K562 (cell line): ENCODE measurements around the gene SCN5A. TPM values are rescaled to one million over a fixed set of nuclear protein-coding genes. Genes with fewer than 3 reads are reported as not detected.

Experiments
- ATAC-seq: fragments of 200-7000 bp; cut with Tn5 transposase; 3 replicates; pipeline ENCODE4 v1.9.1; 2020; ENCODE audit warnings: moderate library complexity
- BruUV-seq: library from RNA; stranded (reverse); fragments of 400-500 nt; replicated peaks from 2 replicates; lab custom pipeline; 2021; lab: Mats Ljungman, UMichigan
- CTCF ChIA-PET: fragments of 300-600 bp; formaldehyde crosslinking; extraction: SDS; loops from one replicate; lab custom pipeline; 2021; ENCODE audit warnings: low intra/inter-chr PET ratio; lab: Yijun Ruan, JAX
- POLR2A ChIA-PET: fragments of 300-600, 350-650 bp; sonication (Branson Sonifier 250); formaldehyde crosslinking; extraction: SDS; loops from one replicate; lab custom pipeline; 2021; ENCODE audit warnings: antibody characterized with exemption, inconsistent platforms; lab: Yijun Ruan, JAX
- DNase-seq, 4 experiments: peaks; one replicate each; pipeline versions ENCODE4 v3.0.0 to v3.0.0-alpha.2; 2011 to 2018; ENCODE audit warnings: low spot score in 3 of 4, mixed read lengths in 3 of 4; ENCODE audit errors: extremely low read depth in 1 of 4
- FAIRE-seq: peaks from 2 replicates; lab custom pipeline; 2011; peaks lifted over from hg19 to GRCh38; lab: Jason Lieb, UNC
- H2AFZ ChIP-seq: 2 replicates; pipeline ENCODE4 v1.6.0; 2011; ENCODE audit warnings: low read depth, low read length, control low read depth, inconsistent platforms
- H3K27ac ChIP-seq: fragments of 200-600 bp; 3 replicates; pipeline ENCODE4 v1.8.0; 2011; ENCODE audit warnings: low read depth, mild to moderate bottlenecking, control low read depth, inconsistent platforms, low read length, moderate library complexity, mixed read lengths; ENCODE audit errors: extremely low read depth
- H3K27me3 ChIP-seq, 2 experiments: fragments of 300-600 bp in 1 of 2; 2 replicates in 1 of 2; 3 replicates in 1 of 2; pipeline versions ENCODE4 v1.6.0 to v1.8.0; 2011; ENCODE audit warnings: inconsistent platforms in 2 of 2, low read length in 2 of 2, mild to moderate bottlenecking in 1 of 2, mixed read lengths in 1 of 2, moderate library complexity in 1 of 2; ENCODE audit not compliant: control insufficient read depth in 2 of 2, insufficient read depth in 2 of 2
- H3K36me3 ChIP-seq: fragments of 300-600 bp; 3 replicates; pipeline ENCODE4 v1.8.0; 2011; ENCODE audit warnings: mild to moderate bottlenecking, low read length, inconsistent platforms; ENCODE audit not compliant: control insufficient read depth, insufficient read depth
- H3K4me1 ChIP-seq, 2 experiments: fragments of 200-600 bp in 1 of 2; replicated peaks in 1 of 2; 2 replicates in 1 of 2; 3 replicates in 1 of 2; pipeline versions ENCODE4 v1.5.1 to v1.8.0; 2011; ENCODE audit warnings: inconsistent platforms in 2 of 2, low read length in 2 of 2, mild to moderate bottlenecking in 1 of 2, mixed read lengths in 1 of 2, moderate library complexity in 1 of 2; ENCODE audit not compliant: control insufficient read depth in 2 of 2, insufficient read depth in 2 of 2
- H3K4me2 ChIP-seq: 2 replicates; pipeline ENCODE4 v1.6.1; 2011; ENCODE audit warnings: low read length, control low read depth, inconsistent platforms, mixed read lengths; ENCODE audit not compliant: insufficient read depth
- H3K4me3 ChIP-seq: fragments of 200-600 bp; sonication (generic), shearing (Covaris generic); 2 replicates; pipeline ENCODE4 v1.5.1; 2016; ENCODE audit warnings: control low read depth, inconsistent platforms
- H3K79me2 ChIP-seq: fragments of 200-600 bp; 3 replicates; pipeline ENCODE4 v1.8.0; 2011; ENCODE audit warnings: low read length, inconsistent platforms; ENCODE audit not compliant: control insufficient read depth, insufficient read depth
- H3K9ac ChIP-seq, 2 experiments: 2 replicates each; pipeline versions ENCODE4 v1.6.0 to v1.6.1; 2011; ENCODE audit warnings: low read depth in 2 of 2, low read length in 2 of 2, control low read depth in 1 of 2, inconsistent platforms in 1 of 2, mild to moderate bottlenecking in 1 of 2, mixed read lengths in 1 of 2; ENCODE audit not compliant: insufficient read depth in 1 of 2
- H3K9me1 ChIP-seq: one replicate; pipeline ENCODE4 v1.6.0; 2011; ENCODE audit warnings: inconsistent platforms, mild to moderate bottlenecking, low read length, moderate library complexity; ENCODE audit not compliant: control insufficient read depth, insufficient read depth
- H3K9me3 ChIP-seq: replicated peaks from 2 replicates; pipeline ENCODE4 v1.5.1; 2011; ENCODE audit warnings: low read depth, low read length, inconsistent platforms; ENCODE audit not compliant: control insufficient read depth, insufficient read depth
- H4K20me1 ChIP-seq: replicated peaks from 2 replicates; pipeline ENCODE4 v1.6.1; 2011; ENCODE audit warnings: low read length, inconsistent platforms, mixed read lengths; ENCODE audit not compliant: control insufficient read depth, insufficient read depth
- ADNP ChIP-seq: fragments of 200-800 bp; sonication (Bioruptor generic); IDR thresholded peaks from 2 replicates; pipeline ENCODE4 v1.6.1; 2016; ENCODE audit warnings: missing genetic modification characterization, missing compliant biosample characterization
- CREM ChIP-seq: IDR thresholded peaks from 2 replicates; pipeline ENCODE4 v1.6.1; 2014; ENCODE audit warnings: antibody characterized with exemption, low read depth
- CSDE1 ChIP-seq, 2 experiments: fragments of 450-650 bp; IDR thresholded peaks; 2 replicates each; pipeline ENCODE4 v1.6.1; 2016; ENCODE audit warnings: mild to moderate bottlenecking in 1 of 2
- DEAF1 ChIP-seq: fragments of 450-650 bp; formaldehyde crosslinking; IDR thresholded peaks from 2 replicates; pipeline ENCODE4 v1.4.0; 2020; ENCODE audit warnings: mild to moderate bottlenecking, moderate library complexity
- KLF16 ChIP-seq: IDR thresholded peaks from 2 replicates; pipeline ENCODE4 v1.6.1; 2016; ENCODE audit warnings: antibody characterized with exemption
- MBD1 ChIP-seq: fragments of 250-450 bp; sonication (Bioruptor Pico); IDR thresholded peaks from 2 replicates; pipeline ENCODE4 v1.8.0; 2022; ENCODE audit warnings: inconsistent platforms
- NKRF ChIP-seq: fragments of 450-650 bp; IDR thresholded peaks from 2 replicates; pipeline ENCODE4 v1.6.1; 2016; ENCODE audit warnings: borderline replicate concordance
- PHF21A ChIP-seq: fragments of 450-650 bp; IDR thresholded peaks from 2 replicates; pipeline ENCODE4 v1.6.1; 2017; ENCODE audit warnings: low read depth, borderline replicate concordance
- SMARCA5 ChIP-seq: fragments of 450-650 bp; IDR thresholded peaks from 2 replicates; pipeline ENCODE4 v1.6.1; 2016
- USF1 ChIP-seq: sonication (generic); formaldehyde crosslinking; IDR thresholded peaks from 2 replicates; pipeline ENCODE4 v1.9.0; 2022; ENCODE audit warnings: mild to moderate bottlenecking, missing genetic modification reagents
- ZNF830 ChIP-seq: fragments of 250-450 bp; sonication (Bioruptor Pico); IDR thresholded peaks from 2 replicates; pipeline ENCODE4 v1.5.0; 2021; ENCODE audit warnings: mild to moderate bottlenecking
- WGBS: fragments of 100-300 bp; shearing (Covaris generic); methylation state at CpG from one replicate; pipeline ENCODE4 v1.1.6; 2016; ENCODE audit warnings: low coverage, mixed read lengths; ENCODE audit not compliant: insufficient coverage; ENCODE audit errors: missing lambda C conversion rate; 5-methylcytosine and 5-hydroxymethylcytosine counted together
- in situ Hi-C: fragments of 300-500 bp; cut with MboI; formaldehyde crosslinking; loops from 4 replicates; pipeline ENCODE4 v1.15.0; 2018; ENCODE audit warnings: inconsistent platforms, mixed read lengths
- intact Hi-C: fragments of 100-400 bp; cut with micrococcal nuclease; formaldehyde crosslinking; loops from 2 replicates; pipeline ENCODE4 v1.14.2; 2022
- polyA plus RNA-seq, 8 experiments: library from polyadenylated mRNA; depleted of rRNA in 4 of 8; stranded (reverse) in 5 of 8; unstranded in 3 of 8; fragments of >200 nt; fragmentation: Nextera tagmentation in 2 of 8; fragmentation: Illumina TruSeq in 1 of 8; extraction: Ambion mirVana in 2 of 8; extraction: Trizol in 1 of 8; gene quantifications; 2 replicates each; pipeline versions ENCODE4 v1.2.1 to v1.2.3, GENCODE V29; 2011 to 2014; ENCODE audit warnings: inconsistent platforms in 1 of 8, missing spikeins in 1 of 8
- total RNA-seq, 7 experiments: library from RNA; depleted of rRNA in 6 of 7; stranded (reverse); fragments of >200 nt in 6 of 7; fragmentation: Illumina TruSeq in 2 of 7; extraction: Trizol in 2 of 7; gene quantifications; 2 replicates each; pipeline versions ENCODE4 v1.2.1 to v1.2.3, GENCODE V29; 2011 to 2021; ENCODE audit warnings: low replicate concordance in 1 of 7

SCN5A gene
- total and polyA plus RNA-seq, 9 of the 15 experiments (the other 6 are each of a cell fraction or from before 2014, with no cell fraction given): 0.07 to 1.4 (median 0.21) TPM; not detected in 2

- no peak for TF ChIP-seq MBD1 (CRISPR knock-in tag)
- 0 out of 2 replicates have a peak, but pooled peaks have one; percentile 24 for TF ChIP-seq USF1
- ATAC-seq (no peak), DNase-seq (no peak), FAIRE-seq (no peak)
- WGBS: under 1% methylated on average over 9 of the region's 9 CpGs
- intact Hi-C loops (no loop called here), in situ Hi-C loops (no loop called here)
- POLR2A ChIA-PET: no interaction called here
- Histone ChIP-seq H3K27me3 (peaks cover 13 to 86% of the 10 kb centered on the region in 2 experiments), H3K4me3 (no peak overlapping the region), H3K4me1 (peaks cover 0 to 7% of the 10 kb centered on the region in 2 experiments; a peak in 1 of 5 replicates), H2AFZ (no peak overlapping the region), H4K20me1 (peaks cover 4% of the 10 kb centered on the region; the same call in 1 of the 2 replicates), H3K27ac (no peak overlapping the region), H3K79me2 (no peaks in the 10 kb centered on the region), H3K9me1 (no peaks in the 10 kb centered on the region), H3K9ac (no peak overlapping the region), H3K36me3 (no peaks in the 10 kb centered on the region), H3K4me2 (no peak overlapping the region), H3K9me3 (no peaks in the 10 kb centered on the region)
- BruUV-seq: no TSS peak
- CTCF ChIA-PET: no interaction called here
Observed at GRCh38 chr3:38578551-38578950, 70.9 kb downstream of the SCN5A start.

- ChIA-PET POLR2A (no interaction called here), CTCF (no interaction called here)
- peaks cover 4% of the 10 kb centered on the region; the same call in 1 of the 2 replicates for H4K20me1 ChIP-seq
- FAIRE-seq (no peak), DNase-seq (no peak), ATAC-seq (no peak)
- in situ Hi-C loops (no loop called here), intact Hi-C loops (no loop called here)
- no TSS peak for BruUV-seq
- no peaks in the 10 kb centered on the region for H3K36me3 ChIP-seq
- H3K4me3 ChIP-seq: no peak overlapping the region
- no peak overlapping the region for H3K27ac ChIP-seq
- no peaks in the 10 kb centered on the region for H3K9me3 ChIP-seq
- WGBS: 2% methylated on average over 4 of the region's 4 CpGs
- no peaks in the 10 kb centered on the region for H3K79me2 ChIP-seq
- H3K27me3 ChIP-seq: peaks cover 13 to 82% of the 10 kb centered on the region in 2 experiments
- no peak overlapping the region for H3K4me2 ChIP-seq
- H3K9me1 ChIP-seq: no peaks in the 10 kb centered on the region
- H3K9ac ChIP-seq: no peak overlapping the region
- peaks cover 0 to 7% of the 10 kb centered on the region in 2 experiments; a peak in 1 of 5 replicates for H3K4me1 ChIP-seq
- H2AFZ ChIP-seq: no peak overlapping the region
- TF ChIP-seq KLF16: no peak
- no peak for TF ChIP-seq SMARCA5
- TF ChIP-seq PHF21A: no peak
- no peak for TF ChIP-seq CREM
- TF ChIP-seq ZNF830 (CRISPR knock-in tag): no peak
- no peak for TF ChIP-seq DEAF1 (CRISPR knock-in tag)
- no peak for TF ChIP-seq NKRF
- no peak for TF ChIP-seq CSDE1 (IDR thresholded peaks at IDR 0.05)
- no peak for TF ChIP-seq ADNP (tag)
Observed at GRCh38 chr3:38578081-38578475, 71.4 kb downstream of the SCN5A start.
